ENCODE results near the gene FANCM.

The FANCM gene

GRCh38 chr14:45246151-45246550 lies 110.4 kb downstream of the FANCM start:
- Histone ChIP-seq H3K4me1 (ENCODE audit: insufficient read depth, low read length, severe bottlenecking) (peaks cover 34% of the 10 kb centered on the region), H3K27me3 (ENCODE audit: insufficient read depth, low read length) (no peaks in the 10 kb centered on the region), H3K27ac (ENCODE audit: low read depth, low read length, poor library complexity, severe bottlenecking) (no peak overlapping the region), H3K9me2 (ENCODE audit: low read depth, low read length) (no peaks in the 10 kb centered on the region), H3K9me3 (ENCODE audit: low read length) (no peaks in the 10 kb centered on the region), H3K9ac (ENCODE audit: low read length) (no peak overlapping the region), H3K4me3 (ENCODE audit: low read depth, low read length, poor library complexity, severe bottlenecking) (no peak overlapping the region), H3K79me2 (ENCODE audit: insufficient read depth, low read length) (peaks cover 100% of the 10 kb centered on the region), H2AFZ (ENCODE audit: low read length) (no peak overlapping the region), H3F3A (ENCODE audit: insufficient read depth, low read length) (no peaks in the 10 kb centered on the region), H4K20me1 (ENCODE audit: insufficient read depth, low read length) (no peaks in the 10 kb centered on the region), H3K4me2 (ENCODE audit: low read length) (no peak overlapping the region), H3K36me3 (ENCODE audit: insufficient read depth, low read length) (peaks cover 64% of the 10 kb centered on the region)
- TF ChIP-seq CTCF (IDR thresholded peaks at IDR 0.05; ENCODE audit: low read length) (no peak), EZH2 (IDR thresholded peaks at IDR 0.05; ENCODE audit: borderline replicate concordance, low read length) (no peak)

- Histone ChIP-seq H4K20me1 (ENCODE audit: insufficient read depth, low read length) (no peaks in the 10 kb centered on the region), H3K4me3 (ENCODE audit: low read depth, low read length, poor library complexity, severe bottlenecking) (no peak overlapping the region)
Measured at GRCh38 chr14:45246691-45247090, 111.0 kb downstream of the FANCM start.

GRCh38 chr14:45247427-45247826 lies 111.7 kb downstream of the FANCM start:
- no peak overlapping the region for H3K27ac ChIP-seq (ENCODE audit: low read depth, low read length, poor library complexity, severe bottlenecking)
- H4K20me1 ChIP-seq (ENCODE audit: insufficient read depth, low read length) = no peaks in the 10 kb centered on the region
- peaks cover 52% of the 10 kb centered on the region for H3K36me3 ChIP-seq (ENCODE audit: insufficient read depth, low read length)
- TF ChIP-seq EZH2 (IDR thresholded peaks at IDR 0.05; ENCODE audit: borderline replicate concordance, low read length) (no peak), CTCF (IDR thresholded peaks at IDR 0.05; ENCODE audit: low read length) (no peak)
- H3K27me3 ChIP-seq (ENCODE audit: insufficient read depth, low read length) = no peaks in the 10 kb centered on the region
- no peak overlapping the region for H2AFZ ChIP-seq (ENCODE audit: low read length)
- H3K79me2 ChIP-seq (ENCODE audit: insufficient read depth, low read length) = peaks cover 100% of the 10 kb centered on the region
- H3K4me1 ChIP-seq (ENCODE audit: insufficient read depth, low read length, severe bottlenecking) = peaks cover 38% of the 10 kb centered on the region
- H3K9me2 ChIP-seq (ENCODE audit: low read depth, low read length) = no peaks in the 10 kb centered on the region
- H3K4me3 ChIP-seq (ENCODE audit: low read depth, low read length, poor library complexity, severe bottlenecking) = no peak overlapping the region
- H3K9me3 ChIP-seq (ENCODE audit: low read length) = no peaks in the 10 kb centered on the region
- no peaks in the 10 kb centered on the region for H3F3A ChIP-seq (ENCODE audit: insufficient read depth, low read length)
- H3K9ac ChIP-seq (ENCODE audit: low read length) = no peak overlapping the region
- H3K4me2 ChIP-seq (ENCODE audit: low read length) = no peak overlapping the region

More at GRCh38 chr14:45246691-45247090, 111.0 kb downstream of the FANCM start:
- peaks cover 100% of the 10 kb centered on the region for H3K79me2 ChIP-seq (ENCODE audit: insufficient read depth, low read length)
- H3K9me3 ChIP-seq (ENCODE audit: low read length) = no peaks in the 10 kb centered on the region
- H3K9ac ChIP-seq (ENCODE audit: low read length) = no peak overlapping the region
- TF ChIP-seq EZH2 (IDR thresholded peaks at IDR 0.05; ENCODE audit: borderline replicate concordance, low read length) (no peak), CTCF (IDR thresholded peaks at IDR 0.05; ENCODE audit: low read length) (no peak)
- H3K36me3 ChIP-seq (ENCODE audit: insufficient read depth, low read length) = peaks cover 59% of the 10 kb centered on the region
- H3K4me2 ChIP-seq (ENCODE audit: low read length) = no peak overlapping the region
- no peaks in the 10 kb centered on the region for H3K27me3 ChIP-seq (ENCODE audit: insufficient read depth, low read length)
- no peaks in the 10 kb centered on the region for H3F3A ChIP-seq (ENCODE audit: insufficient read depth, low read length)
- no peak overlapping the region for H2AFZ ChIP-seq (ENCODE audit: low read length)
- no peak overlapping the region for H3K27ac ChIP-seq (ENCODE audit: low read depth, low read length, poor library complexity, severe bottlenecking)
- H3K4me1 ChIP-seq (ENCODE audit: insufficient read depth, low read length, severe bottlenecking) = peaks cover 38% of the 10 kb centered on the region
- no peaks in the 10 kb centered on the region for H3K9me2 ChIP-seq (ENCODE audit: low read depth, low read length)
